ENCODE measurements around the gene SFRP2.

SFRP2 gene, protein sequence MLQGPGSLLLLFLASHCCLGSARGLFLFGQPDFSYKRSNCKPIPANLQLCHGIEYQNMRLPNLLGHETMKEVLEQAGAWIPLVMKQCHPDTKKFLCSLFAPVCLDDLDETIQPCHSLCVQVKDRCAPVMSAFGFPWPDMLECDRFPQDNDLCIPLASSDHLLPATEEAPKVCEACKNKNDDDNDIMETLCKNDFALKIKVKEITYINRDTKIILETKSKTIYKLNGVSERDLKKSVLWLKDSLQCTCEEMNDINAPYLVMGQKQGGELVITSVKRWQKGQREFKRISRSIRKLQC

GRCh38 chr4:153788413-153789276 lies at the start of gene SFRP2:
Gene SFRP2 (minus strand): TSS chr4:153789083. CDS start chr4:153788835, 248 bp downstream.
- DNase-seq = no peak

DNA sequence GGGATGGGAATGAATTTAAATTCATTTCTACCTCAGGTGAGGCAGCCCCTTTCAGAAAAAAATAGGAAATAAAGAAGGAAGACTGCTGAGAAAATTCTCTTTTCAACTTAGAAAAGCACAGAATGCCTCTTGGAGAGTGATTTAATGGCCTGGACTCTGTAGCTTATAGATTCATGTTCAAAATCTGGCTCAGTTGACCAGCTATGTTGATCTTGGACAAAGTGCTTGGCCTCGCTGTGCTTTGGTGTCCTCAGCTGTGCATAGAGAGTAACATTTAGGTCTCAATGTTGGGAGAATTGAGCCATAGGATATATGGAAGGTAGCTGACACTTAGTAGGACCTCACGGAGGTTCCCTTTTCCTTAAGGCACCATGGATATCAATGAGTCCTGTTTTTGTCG lies 49.7 kb upstream of the SFRP2 start:
- no peak for DNase-seq

DNA sequence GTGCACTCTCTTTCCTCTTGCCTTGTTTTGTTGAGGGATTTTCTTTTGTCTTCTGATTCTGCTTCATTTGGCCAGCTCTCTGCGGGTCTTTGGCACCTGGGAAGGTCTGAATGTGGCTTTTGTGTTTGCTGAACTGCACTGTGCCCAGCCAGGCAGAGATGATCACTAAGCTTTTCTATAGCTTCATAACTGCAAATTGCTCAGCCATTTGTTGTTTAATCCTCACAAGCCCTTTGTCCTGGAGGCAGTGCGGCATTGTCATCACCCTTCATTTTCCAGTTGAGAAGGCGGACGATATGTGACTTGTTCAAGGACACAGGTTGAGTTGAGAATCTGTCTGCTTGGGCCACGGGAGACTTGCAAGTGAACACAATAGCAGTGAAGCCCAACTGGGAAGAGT lies 46.0 kb upstream of the SFRP2 start:
- DNase-seq = no peak

DNA sequence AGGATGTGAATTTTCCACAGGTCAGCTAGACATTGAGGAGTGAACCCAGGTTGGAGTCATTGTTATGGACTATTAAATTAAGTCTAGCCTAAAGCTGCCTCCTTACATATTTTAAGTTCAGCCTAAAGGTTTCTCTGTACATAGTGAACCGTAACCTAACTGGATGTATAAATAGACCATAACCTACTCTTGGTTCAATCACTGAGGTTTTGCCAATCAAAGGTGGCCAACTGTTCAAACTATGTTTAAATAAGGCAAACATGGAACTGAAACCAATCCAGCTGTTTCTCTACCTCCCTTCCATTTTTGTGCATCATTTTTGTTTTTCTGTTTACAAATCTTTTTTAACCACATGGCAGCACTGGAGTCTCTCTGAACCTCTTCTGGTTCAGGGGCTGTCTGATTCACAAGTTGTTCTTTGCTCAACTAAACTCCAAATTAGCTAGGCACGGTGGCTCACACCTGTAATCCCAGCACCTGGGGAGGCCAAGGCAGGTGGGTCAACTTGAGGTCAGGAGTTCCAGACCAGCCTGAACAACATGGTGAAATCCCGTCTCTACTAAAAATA lies 43.9 kb upstream of the SFRP2 start:
- DNase-seq = no peak

GRCh38 chr4:153832054-153832453 lies 43.2 kb upstream of the SFRP2 start:
- no peak for DNase-seq

DNA sequence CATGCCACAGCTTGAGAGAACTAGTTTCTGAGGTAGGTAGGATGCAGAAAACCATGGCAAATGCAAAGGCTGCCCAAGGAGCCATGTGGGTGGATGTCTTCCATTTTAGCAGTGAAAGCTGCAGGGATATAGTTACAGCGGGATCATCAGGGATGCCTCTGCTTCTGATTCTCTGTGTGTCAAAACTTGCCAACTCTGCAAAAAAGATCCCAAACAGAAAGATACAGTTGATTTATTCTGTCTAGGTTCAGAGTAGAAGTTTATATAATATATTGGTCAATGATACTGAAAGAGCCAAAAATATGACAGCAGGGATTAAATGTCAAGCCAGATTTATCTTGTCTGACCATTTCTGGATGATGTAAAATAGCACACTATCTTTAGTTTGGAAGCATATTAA lies 42.4 kb upstream of the SFRP2 start:
- DNase-seq = no peak

GRCh38 chr4:153825691-153826090 lies 36.8 kb upstream of the SFRP2 start:
- DNase-seq = no peak

- DNase-seq = no peak
Measured at GRCh38 chr4:153825126-153825525, 36.2 kb upstream of the SFRP2 start.

DNA sequence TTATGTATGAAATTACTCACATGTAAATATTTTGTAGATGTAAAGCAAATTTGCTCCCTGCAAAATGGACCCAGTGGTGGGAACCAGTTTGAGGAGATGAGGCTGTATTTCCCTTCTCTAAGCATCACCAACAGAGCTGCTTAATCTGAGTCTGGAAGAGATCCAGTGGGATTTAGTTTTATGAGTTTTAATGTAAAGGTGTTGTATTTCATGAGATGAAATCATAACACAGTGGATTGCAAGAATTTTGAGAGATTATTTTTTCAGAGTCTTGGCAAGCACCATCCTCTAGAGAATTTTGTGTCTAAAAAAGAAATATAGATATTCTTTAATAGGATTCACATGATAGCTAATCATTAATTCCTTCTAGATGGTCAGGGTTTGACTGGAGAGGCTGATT lies 35.6 kb upstream of the SFRP2 start:
- no peak for DNase-seq

DNA sequence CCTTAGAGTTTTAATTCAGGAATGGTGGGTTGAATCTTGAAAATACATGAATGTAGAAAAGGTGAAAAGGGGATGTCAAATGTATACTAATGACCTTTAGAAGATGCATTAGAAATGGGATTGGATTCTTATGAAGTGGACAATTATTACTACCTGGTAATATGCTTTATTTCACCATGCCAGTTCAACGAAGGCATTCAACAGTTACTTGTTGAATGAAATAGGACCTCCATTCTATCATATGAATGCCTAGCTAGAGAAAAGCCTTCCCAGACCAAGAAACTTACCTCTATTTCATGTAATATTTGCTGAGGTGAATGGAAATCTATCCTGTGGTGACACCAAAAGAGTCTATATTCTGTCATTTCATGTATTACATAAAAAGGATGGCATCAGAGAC lies 34.6 kb upstream of the SFRP2 start:
- DNase-seq = no peak

GRCh38 chr4:153822316-153822715 lies 33.4 kb upstream of the SFRP2 start:
- no peak for DNase-seq

- no peak for DNase-seq
Measured at GRCh38 chr4:153817466-153817865, 28.6 kb upstream of the SFRP2 start.

GRCh38 chr4:153816542-153816941 lies 27.7 kb upstream of the SFRP2 start:
- DNase-seq = no peak

DNA sequence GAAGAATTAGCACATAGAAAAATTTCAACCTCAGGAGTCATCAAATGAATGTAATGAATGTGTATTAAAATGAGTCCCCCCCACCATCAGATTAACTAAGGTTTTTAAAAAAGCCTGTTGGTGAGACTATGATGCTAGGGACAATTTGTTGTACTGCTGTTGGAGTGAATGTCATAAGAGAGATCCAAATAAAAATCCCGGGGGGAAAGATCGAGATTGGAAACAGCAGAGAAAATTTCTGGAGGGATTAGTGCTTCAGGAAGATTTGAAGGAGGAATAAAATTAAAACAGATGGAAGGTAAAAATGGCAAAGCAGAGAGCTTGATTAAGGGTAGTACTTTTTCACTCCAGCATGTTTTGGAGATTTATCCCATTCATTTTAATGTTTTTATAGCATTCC lies 25.9 kb upstream of the SFRP2 start:
- no peak for DNase-seq

- no peak for DNase-seq
Measured at GRCh38 chr4:153809916-153810810, 21.3 kb upstream of the SFRP2 start.

GRCh38 chr4:153809307-153809706 lies 20.4 kb upstream of the SFRP2 start:
- peak; percentile 39 for DNase-seq

DNA sequence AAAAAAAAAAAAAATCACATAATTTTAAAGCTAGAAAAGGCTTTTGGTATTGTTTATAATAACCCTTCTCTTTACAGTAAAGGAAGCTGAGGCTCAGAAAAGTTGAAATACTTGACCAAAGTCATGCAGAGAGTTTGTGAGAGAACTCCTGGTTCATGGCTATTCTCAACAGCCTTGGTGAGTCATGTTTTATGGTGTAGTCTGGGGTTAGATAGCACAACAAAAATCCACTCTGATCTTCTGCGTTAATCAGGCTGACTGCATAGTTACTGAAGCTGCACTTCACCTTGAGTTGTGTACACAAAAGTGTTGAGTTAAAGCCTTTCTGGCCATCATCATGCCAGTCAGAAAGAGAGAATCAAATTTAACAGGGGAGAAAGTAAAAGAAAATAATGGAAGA lies 19.3 kb upstream of the SFRP2 start:
- DNase-seq = no peak

DNA sequence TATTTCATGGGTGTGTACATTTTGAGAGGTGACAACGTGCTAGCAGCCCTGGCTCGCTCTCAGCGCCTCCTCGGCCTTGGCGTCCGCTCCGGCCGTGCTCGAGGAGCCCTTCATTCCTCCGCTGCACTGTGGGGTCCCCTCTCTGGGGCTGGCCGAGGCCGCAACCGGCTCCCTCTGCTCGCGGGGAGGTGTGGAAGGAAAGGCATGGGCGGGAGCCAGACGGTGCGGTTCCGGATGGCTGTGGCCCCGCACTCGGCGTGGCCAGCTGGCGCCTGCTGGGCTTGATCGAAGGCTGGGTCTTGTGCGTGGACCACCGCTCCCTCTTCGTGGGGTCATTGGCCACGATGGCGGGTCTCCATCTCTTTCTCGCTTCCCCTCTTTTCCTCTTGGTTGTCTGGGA lies 17.2 kb upstream of the SFRP2 start:
- no peak for DNase-seq

DNA sequence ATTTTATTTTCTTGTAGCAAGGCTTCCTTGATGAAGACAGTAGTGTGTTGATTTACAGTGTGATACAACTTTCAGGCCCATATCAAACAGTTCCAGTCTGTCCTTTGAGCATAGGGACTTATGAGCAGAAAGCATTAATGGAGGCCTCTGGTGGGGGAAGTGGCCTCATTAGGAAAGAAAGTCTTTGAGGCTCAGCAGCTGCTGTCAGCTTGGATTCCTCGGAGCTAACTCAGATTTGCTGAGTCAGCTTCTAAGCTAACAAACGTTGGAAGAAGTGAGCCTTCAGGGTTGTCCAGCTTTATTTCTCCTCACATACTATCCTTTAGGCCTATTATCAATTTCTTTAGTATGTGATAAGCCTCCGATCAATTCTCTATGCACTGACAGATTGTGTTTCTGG lies 15.8 kb upstream of the SFRP2 start:
- no peak for DNase-seq

DNA sequence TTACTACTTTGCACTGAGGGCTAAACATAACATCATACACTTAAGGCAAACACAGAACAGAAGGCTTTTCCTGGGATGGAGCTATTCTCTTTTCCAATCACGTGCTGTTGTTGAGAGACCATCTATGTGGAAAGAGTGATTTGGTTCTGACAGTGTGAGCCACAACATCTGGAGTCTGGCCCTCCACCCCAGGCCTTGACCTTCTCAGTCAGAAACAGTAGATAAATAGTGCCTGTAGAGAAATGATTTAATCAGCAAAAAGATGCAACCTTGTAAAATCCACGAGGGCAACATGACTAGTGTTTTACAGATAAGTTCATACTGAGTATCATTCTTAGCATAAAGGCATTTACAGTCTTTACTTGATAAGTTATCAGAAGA lies 10.8 kb upstream of the SFRP2 start:
- no peak for DNase-seq

GRCh38 chr4:153798901-153799693 lies 10.2 kb upstream of the SFRP2 start:
- DNase-seq = no peak

GRCh38 chr4:153798420-153798819 lies 9.5 kb upstream of the SFRP2 start:
- no peak for DNase-seq

All from CD4-positive, alpha-beta T cell treated with Interleukin-17A for 1 hour (primary cell).